NCI-H146 treated with DMSO at 0.1 percent for 48 hours (cell line): ENCODE results near the gene NHLH2.

Experiments
- DNase-seq: peaks from one replicate; lab custom pipeline; 2025; ENCODE audit not compliant: unreplicated experiment; lab: John Stamatoyannopoulos, UW

NHLH2 gene

GRCh38 chr1:115805597-115805996 lies 35.3 kb downstream of the NHLH2 start:
- no peak for DNase-seq

DNA sequence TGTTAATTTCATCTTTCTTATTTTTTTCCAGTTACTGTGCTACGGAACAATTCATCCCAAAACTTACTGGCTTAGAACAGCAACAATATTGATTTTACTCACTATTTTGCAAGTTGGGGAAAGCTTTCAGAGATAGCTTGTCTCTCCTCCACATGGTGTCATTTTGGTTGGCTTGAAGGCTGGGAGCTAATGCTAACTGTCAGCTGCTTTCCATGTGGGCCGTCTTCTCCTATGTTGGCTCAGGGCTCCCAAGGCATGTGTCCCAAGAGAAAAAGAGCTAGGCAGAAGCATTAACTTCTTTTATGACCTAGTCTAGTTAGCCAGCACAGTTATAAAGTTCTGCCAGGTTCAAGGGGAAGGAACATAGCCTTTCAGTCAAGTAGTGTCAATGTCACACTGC lies 38.5 kb downstream of the NHLH2 start:
- no peak for DNase-seq

DNA sequence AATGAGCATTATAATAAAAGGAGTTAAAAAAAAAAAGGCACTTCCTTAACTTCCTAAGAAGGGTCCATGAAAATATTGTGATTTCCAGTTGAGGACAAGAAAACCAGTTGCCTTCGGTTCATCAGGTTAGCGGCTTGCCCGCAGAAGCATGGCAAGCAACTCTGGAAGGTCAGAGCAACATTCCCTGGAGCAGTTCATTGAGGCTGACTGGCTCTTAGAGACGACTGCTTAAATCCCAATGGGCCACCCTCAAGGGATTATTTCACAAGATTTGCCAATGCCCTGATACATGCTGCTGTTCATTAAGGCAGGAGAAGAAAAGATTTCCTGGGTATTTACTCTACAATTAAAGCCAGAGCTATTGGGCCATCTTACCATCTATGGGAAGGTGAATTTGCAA lies 43.4 kb downstream of the NHLH2 start:
- DNase-seq = no peak

DNA sequence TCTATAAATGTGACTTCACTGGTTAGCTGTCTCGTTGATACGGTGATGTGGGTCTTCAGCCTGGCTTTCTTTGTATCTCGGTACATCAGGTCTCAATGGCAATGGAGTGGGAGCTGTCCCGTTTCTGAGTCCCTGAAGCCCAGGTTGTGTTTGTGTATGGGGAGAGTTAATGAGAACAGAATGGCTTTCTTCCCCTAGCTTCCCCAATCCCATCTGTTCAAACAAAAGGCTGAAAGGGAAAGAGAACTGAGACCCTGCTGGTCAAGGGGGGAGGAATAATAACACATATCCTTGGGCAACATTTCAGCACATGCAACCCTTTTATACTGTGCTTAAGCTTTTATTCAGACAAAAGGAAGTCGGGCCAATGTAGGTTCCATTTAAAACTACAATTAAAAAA lies 44.0 kb downstream of the NHLH2 start:
- no peak for DNase-seq

DNA sequence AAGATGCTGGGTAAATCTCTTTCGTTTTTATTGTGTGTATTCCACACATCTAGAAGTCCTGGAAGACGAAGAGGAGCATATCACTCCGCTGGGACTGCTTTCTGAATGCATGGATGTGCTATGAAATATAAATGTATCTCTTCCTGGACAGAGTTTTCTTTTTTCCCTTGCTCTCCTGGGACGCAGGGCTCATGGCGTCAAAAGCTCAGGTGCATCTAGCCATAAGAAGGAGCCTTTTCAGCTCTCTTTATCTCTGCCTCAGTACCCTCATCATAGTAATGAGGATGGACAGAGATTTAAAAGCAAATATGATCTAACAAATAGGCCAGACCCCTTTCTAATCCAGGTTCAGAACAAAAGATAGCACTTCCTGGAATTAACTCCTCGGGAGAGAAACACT lies 44.9 kb downstream of the NHLH2 start:
- no peak for DNase-seq

- DNase-seq = no peak
Observed at GRCh38 chr1:115794976-115795639, 45.8 kb downstream of the NHLH2 start.

DNA sequence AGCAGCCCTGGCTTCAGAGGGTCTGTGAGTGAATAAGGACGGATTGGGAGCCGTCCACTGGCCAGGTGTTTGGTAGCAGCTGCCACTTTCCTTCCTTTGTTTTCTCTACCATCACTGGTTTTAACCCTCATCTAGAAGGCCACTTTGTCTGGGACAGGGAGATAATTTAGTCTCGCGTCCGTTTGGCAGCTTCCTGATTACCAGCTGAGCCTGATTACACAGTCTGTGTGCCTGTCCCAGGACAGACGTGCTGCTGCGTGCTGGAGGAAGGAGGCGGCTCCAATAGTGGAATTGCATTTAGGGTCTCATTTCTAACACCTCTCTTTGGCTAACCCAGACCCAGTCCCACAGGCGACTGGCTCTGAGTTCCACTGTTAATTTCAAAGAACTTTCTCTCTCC lies 47.8 kb downstream of the NHLH2 start:
- DNase-seq = no peak

- DNase-seq = no peak
Observed at GRCh38 chr1:115791816-115792215, 49.1 kb downstream of the NHLH2 start.

GRCh38 chr1:115790846-115791245 lies 50.1 kb downstream of the NHLH2 start:
- no peak for DNase-seq

GRCh38 chr1:115790356-115790755 lies 50.6 kb downstream of the NHLH2 start:
- no peak for DNase-seq
